K562 (cell line): ENCODE results near the gene ABCG2. TPM values are rescaled to one million over a fixed set of nuclear protein-coding genes. Genes with fewer than 3 reads are reported as not detected.

Experiments used
- ELF4 ChIP-seq: fragments of 450-650 bp; formaldehyde crosslinking; IDR thresholded peaks from 2 replicates; pipeline ENCODE4 v1.4.0; 2022; ENCODE audit warnings: missing genetic modification characterization
- EP300 ChIP-seq: IDR thresholded peaks from 2 replicates; pipeline ENCODE4 v1.6.1; 2012; ENCODE audit warnings: low read length, improper control_type of control experiment
- JUNB ChIP-seq: fragments of 450-650 bp; formaldehyde crosslinking; conservative IDR thresholded peaks from 2 replicates; pipeline ENCODE4 v1.4.0; 2020; ENCODE audit warnings: mild to moderate bottlenecking
- NCOA4 ChIP-seq: fragments of 450-650 bp; IDR thresholded peaks from 2 replicates; pipeline ENCODE4 v1.6.1; 2018; ENCODE audit warnings: mild to moderate bottlenecking; ENCODE audit not compliant: partially characterized antibody
- PHF21A ChIP-seq: fragments of 450-650 bp; IDR thresholded peaks from 2 replicates; pipeline ENCODE4 v1.6.1; 2017; ENCODE audit warnings: low read depth, borderline replicate concordance
- POU5F1 ChIP-seq: fragments of 150-350 bp; IDR thresholded peaks from 2 replicates; pipeline ENCODE4 v1.6.1; 2014; ENCODE audit warnings: borderline replicate concordance, low read length, low read depth, mild to moderate bottlenecking; ENCODE audit not compliant: partially characterized antibody
- PURB ChIP-seq: sonication (generic); formaldehyde crosslinking; IDR thresholded peaks from 2 replicates; pipeline ENCODE4 v1.9.0; 2021; ENCODE audit warnings: low read depth, mild to moderate bottlenecking, missing genetic modification reagents
- SIX5 ChIP-seq, 2 experiments: IDR thresholded peaks; 2 replicates each; pipeline ENCODE4 v1.6.1; 2011; ENCODE audit warnings: low read length in 2 of 2, borderline replicate concordance in 1 of 2, low read depth in 1 of 2, mild to moderate bottlenecking in 1 of 2, moderate library complexity in 1 of 2; ENCODE audit not compliant: insufficient read depth in 1 of 2
- ZNF165 ChIP-seq: fragments of 250-450 bp; sonication (Bioruptor Pico); IDR thresholded peaks from 2 replicates; pipeline ENCODE4 v1.4.0; 2020; ENCODE audit warnings: borderline replicate concordance
- ZNF274 ChIP-seq: IDR thresholded peaks from 2 replicates; pipeline ENCODE4 v1.6.1; 2011; ENCODE audit warnings: low read depth, mild to moderate bottlenecking, low read length, moderate library complexity, borderline replicate concordance
- ZNF586 ChIP-seq: fragments of 450-650 bp; formaldehyde crosslinking; conservative IDR thresholded peaks from 2 replicates; pipeline ENCODE4 v1.4.0; 2020; ENCODE audit warnings: mild to moderate bottlenecking, moderate library complexity
- polyA plus RNA-seq, 8 experiments: library from polyadenylated mRNA; depleted of rRNA in 4 of 8; stranded (reverse) in 5 of 8; unstranded in 3 of 8; fragments of >200 nt; fragmentation: Nextera tagmentation in 2 of 8; fragmentation: Illumina TruSeq in 1 of 8; extraction: Ambion mirVana in 2 of 8; extraction: Trizol in 1 of 8; gene quantifications; 2 replicates each; pipeline versions ENCODE4 v1.2.1 to v1.2.3, GENCODE V29; 2011 to 2014; ENCODE audit warnings: inconsistent platforms in 1 of 8, missing spikeins in 1 of 8
- total RNA-seq, 7 experiments: library from RNA; depleted of rRNA in 6 of 7; stranded (reverse); fragments of >200 nt in 6 of 7; fragmentation: Illumina TruSeq in 2 of 7; extraction: Trizol in 2 of 7; gene quantifications; 2 replicates each; pipeline versions ENCODE4 v1.2.1 to v1.2.3, GENCODE V29; 2011 to 2021; ENCODE audit warnings: low replicate concordance in 1 of 7
- TF ChIP-seq, protein P1 (sequence below): IDR thresholded peaks from 3 replicates; pipeline ENCODE4 v1.6.1; 2011; ENCODE audit warnings: borderline replicate concordance, mild to moderate bottlenecking; ENCODE audit not compliant: insufficient read length, insufficient read depth

The ABCG2 gene
- total and polyA plus RNA-seq, 9 of the 15 experiments (the other 6 are each of a cell fraction or from before 2014, with no cell fraction given): 0.01 to 0.36 (median 0.11) TPM; not detected in 4

DNA sequence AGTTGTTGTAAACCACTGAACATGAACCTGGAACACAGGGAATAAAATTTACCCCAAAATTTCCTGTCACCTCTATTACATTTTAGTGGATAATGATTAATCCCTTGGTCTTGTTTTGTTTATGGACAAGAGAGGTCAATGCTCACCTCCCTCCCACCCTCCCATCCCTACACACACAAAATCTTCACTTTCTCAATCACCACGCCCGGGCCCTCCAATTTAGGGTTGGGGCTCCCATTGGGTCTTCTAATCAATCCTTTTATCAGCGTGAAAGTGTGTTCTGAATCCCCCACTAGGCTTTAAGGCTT is 23.1 kb downstream of the ABCG2 start (continued):
- no peak for TF ChIP-seq SIX5 (IDR thresholded peaks at IDR 0.05; ENCODE audit: borderline replicate concordance in 1 of 2, insufficient read depth in 1 of 2, low read depth in 1 of 2, low read length in 2 of 2)
- no peak for TF ChIP-seq ZNF165 (CRISPR knock-in tag)
- no peak for TF ChIP-seq POU5F1
- TF ChIP-seq EP300: no peak
- TF ChIP-seq, protein P1, sequence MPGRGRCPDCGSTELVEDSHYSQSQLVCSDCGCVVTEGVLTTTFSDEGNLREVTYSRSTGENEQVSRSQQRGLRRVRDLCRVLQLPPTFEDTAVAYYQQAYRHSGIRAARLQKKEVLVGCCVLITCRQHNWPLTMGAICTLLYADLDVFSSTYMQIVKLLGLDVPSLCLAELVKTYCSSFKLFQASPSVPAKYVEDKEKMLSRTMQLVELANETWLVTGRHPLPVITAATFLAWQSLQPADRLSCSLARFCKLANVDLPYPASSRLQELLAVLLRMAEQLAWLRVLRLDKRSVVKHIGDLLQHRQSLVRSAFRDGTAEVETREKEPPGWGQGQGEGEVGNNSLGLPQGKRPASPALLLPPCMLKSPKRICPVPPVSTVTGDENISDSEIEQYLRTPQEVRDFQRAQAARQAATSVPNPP: no peak
- TF ChIP-seq PURB: no peak
- TF ChIP-seq NCOA4: no peak
- TF ChIP-seq ZNF274: no peak
- TF ChIP-seq ELF4: no peak
- no peak for TF ChIP-seq JUNB
- no peak for TF ChIP-seq ZNF586
- TF ChIP-seq PHF21A: no peak
